HL-60 (cell line): ENCODE data around the gene OR51A7.
"Not testable (repeated sequence)": the region's sequence is repeated elsewhere in the genome, so short reads cannot be mapped to it uniquely, and the experiment has no call there.

Source experiments
- POLR2AphosphoS5 ChIP-seq: IDR thresholded peaks from 2 replicates; pipeline ENCODE4 v1.6.1; 2012; ENCODE audit warnings: low read depth
- TF ChIP-seq, protein P1 (sequence below): IDR thresholded peaks from one replicate; pipeline ENCODE4 v1.5.1; 2011; ENCODE audit warnings: low read length, control low read depth, inconsistent platforms; ENCODE audit not compliant: insufficient read depth
- TF ChIP-seq, protein P2 (sequence below): IDR thresholded peaks from 2 replicates; pipeline ENCODE4 v1.6.1; 2012; ENCODE audit warnings: low read depth; ENCODE audit not compliant: insufficient replicate concordance

GRCh38 chr11:4854286-4854685 lies 49.3 kb upstream of the OR51A7 start:
- TF ChIP-seq, protein P1, sequence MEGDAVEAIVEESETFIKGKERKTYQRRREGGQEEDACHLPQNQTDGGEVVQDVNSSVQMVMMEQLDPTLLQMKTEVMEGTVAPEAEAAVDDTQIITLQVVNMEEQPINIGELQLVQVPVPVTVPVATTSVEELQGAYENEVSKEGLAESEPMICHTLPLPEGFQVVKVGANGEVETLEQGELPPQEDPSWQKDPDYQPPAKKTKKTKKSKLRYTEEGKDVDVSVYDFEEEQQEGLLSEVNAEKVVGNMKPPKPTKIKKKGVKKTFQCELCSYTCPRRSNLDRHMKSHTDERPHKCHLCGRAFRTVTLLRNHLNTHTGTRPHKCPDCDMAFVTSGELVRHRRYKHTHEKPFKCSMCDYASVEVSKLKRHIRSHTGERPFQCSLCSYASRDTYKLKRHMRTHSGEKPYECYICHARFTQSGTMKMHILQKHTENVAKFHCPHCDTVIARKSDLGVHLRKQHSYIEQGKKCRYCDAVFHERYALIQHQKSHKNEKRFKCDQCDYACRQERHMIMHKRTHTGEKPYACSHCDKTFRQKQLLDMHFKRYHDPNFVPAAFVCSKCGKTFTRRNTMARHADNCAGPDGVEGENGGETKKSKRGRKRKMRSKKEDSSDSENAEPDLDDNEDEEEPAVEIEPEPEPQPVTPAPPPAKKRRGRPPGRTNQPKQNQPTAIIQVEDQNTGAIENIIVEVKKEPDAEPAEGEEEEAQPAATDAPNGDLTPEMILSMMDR: not testable (repeated sequence)
- not testable (repeated sequence) for TF ChIP-seq POLR2AphosphoS5
- TF ChIP-seq, protein P2, sequence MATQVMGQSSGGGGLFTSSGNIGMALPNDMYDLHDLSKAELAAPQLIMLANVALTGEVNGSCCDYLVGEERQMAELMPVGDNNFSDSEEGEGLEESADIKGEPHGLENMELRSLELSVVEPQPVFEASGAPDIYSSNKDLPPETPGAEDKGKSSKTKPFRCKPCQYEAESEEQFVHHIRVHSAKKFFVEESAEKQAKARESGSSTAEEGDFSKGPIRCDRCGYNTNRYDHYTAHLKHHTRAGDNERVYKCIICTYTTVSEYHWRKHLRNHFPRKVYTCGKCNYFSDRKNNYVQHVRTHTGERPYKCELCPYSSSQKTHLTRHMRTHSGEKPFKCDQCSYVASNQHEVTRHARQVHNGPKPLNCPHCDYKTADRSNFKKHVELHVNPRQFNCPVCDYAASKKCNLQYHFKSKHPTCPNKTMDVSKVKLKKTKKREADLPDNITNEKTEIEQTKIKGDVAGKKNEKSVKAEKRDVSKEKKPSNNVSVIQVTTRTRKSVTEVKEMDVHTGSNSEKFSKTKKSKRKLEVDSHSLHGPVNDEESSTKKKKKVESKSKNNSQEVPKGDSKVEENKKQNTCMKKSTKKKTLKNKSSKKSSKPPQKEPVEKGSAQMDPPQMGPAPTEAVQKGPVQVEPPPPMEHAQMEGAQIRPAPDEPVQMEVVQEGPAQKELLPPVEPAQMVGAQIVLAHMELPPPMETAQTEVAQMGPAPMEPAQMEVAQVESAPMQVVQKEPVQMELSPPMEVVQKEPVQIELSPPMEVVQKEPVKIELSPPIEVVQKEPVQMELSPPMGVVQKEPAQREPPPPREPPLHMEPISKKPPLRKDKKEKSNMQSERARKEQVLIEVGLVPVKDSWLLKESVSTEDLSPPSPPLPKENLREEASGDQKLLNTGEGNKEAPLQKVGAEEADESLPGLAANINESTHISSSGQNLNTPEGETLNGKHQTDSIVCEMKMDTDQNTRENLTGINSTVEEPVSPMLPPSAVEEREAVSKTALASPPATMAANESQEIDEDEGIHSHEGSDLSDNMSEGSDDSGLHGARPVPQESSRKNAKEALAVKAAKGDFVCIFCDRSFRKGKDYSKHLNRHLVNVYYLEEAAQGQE: not testable (repeated sequence)
